HG02943 (cell line): Measurements from ENCODE around the gene ADAMTS12.

ENCODE experiments used
- ATAC-seq: cut with Tn5 transposase; IDR thresholded peaks from one replicate; pipeline ENCODE4 v1.9.1; 2021; ENCODE audit warnings: mild to moderate bottlenecking, low read depth, moderate library complexity; ENCODE audit not compliant: unreplicated experiment

ADAMTS12 gene

DNA sequence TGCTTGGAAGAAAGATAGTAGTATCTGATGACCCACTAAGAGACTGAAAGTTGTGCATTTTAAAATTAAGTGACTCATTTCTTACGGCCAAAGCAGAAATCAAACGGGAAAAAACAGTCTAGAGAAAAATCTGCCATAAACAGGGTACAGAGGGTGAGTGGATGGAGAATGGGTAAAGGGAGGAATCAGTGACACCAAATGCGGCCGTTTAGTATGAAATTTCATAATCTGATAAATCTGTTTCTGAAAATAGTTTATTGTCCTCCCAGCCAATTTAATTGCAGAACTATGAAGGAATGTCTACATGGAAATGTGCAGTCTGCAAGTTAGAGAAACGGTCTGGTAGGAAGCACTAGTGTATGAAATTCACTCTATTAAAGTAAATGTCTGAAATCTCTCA, 39.5 kb downstream of the ADAMTS12 start:
- no peak for ATAC-seq

DNA sequence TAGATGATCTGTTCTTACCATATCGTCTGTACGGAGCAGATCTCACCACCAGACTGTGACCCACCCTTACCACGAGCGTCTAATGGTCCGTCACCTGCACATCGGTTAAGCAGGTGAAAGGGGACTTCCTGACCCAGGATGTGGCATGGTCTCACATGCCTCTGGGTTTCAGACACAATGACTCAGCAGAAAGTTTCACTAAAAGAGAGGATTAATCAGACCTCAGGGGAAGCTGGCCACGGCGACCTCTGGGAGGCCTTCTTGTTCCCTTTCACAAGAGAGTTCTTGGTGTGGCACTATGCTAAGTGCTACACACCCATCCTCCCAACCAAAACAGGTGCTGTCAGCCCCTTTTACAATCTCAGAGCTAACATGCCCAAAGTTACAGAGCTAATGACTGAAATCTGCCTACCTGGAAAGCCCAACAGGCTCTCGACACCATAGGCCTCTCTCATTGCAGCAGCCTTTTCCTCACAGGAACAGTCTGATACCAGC, 41.6 kb downstream of the ADAMTS12 start:
- peak; percentile 91 for ATAC-seq

GRCh38 chr5:33848554-33848953, 43.2 kb downstream of the ADAMTS12 start:
- ATAC-seq: no peak

- no peak for ATAC-seq
Measured at GRCh38 chr5:33846851-33847250, 44.9 kb downstream of the ADAMTS12 start.

- ATAC-seq: no peak
Measured at GRCh38 chr5:33843579-33843978, 48.2 kb downstream of the ADAMTS12 start.

DNA sequence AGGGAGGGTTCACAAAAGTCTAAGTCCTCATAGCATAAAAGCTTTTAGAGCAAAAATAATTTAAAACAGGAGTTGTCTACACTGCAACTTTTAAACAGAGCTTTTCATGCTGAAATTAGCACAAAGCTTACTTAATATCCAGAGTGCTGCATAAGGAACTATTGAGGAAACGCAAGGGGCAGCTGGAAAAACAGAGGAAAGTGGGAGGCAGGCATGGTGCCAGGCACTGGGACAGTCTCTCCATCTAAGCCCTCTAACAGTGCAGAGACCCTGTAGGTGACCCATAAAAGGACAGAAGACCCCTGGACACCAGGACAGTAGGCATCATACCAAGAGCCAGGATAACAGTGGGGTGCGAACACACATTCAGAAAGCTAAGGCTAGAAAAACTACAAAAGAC, 49.3 kb downstream of the ADAMTS12 start:
- no peak for ATAC-seq

- no peak for ATAC-seq
Measured at GRCh38 chr5:33841891-33842290, 49.9 kb downstream of the ADAMTS12 start.

GRCh38 chr5:33840927-33841547, 50.8 kb downstream of the ADAMTS12 start:
- peak; percentile 78 for ATAC-seq

DNA sequence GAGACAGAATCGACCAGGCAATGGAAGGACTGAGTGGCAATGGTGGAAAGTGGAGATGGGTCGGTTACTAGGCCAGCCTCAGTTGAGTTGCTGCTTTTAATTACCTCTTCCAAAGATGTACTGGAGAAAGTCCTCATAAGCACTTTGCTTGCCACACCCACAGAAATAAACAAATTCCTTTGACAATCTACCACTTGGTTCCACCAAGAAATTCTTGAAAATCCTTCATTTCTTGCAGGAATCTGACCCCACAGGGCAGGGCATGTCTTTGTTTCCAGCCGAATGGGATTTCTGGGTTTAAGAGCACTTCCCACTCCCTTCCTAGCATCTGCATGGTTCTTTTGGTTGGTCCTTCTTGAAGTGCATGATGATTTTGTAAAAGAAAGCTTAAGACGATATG, 54.5 kb downstream of the ADAMTS12 start:
- ATAC-seq: no peak

- ATAC-seq: no peak
Measured at GRCh38 chr5:33834334-33834733, 57.5 kb downstream of the ADAMTS12 start.

DNA sequence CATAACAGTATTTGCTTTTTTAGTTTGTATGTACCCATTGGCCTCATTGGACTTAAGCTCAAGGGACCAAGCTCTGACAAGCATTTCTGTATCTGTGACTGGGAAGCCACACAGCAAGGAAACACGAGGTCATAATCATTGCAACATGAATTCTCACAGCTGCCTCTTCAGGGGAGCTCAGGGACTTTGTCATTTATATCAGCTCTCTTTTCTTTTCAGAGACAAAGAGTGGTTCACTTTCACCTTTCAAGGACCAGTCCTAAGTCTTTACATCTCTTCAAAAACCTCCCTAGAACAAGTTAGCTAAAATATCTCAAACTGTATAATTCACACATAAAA, 58.6 kb downstream of the ADAMTS12 start:
- ATAC-seq: no peak

DNA sequence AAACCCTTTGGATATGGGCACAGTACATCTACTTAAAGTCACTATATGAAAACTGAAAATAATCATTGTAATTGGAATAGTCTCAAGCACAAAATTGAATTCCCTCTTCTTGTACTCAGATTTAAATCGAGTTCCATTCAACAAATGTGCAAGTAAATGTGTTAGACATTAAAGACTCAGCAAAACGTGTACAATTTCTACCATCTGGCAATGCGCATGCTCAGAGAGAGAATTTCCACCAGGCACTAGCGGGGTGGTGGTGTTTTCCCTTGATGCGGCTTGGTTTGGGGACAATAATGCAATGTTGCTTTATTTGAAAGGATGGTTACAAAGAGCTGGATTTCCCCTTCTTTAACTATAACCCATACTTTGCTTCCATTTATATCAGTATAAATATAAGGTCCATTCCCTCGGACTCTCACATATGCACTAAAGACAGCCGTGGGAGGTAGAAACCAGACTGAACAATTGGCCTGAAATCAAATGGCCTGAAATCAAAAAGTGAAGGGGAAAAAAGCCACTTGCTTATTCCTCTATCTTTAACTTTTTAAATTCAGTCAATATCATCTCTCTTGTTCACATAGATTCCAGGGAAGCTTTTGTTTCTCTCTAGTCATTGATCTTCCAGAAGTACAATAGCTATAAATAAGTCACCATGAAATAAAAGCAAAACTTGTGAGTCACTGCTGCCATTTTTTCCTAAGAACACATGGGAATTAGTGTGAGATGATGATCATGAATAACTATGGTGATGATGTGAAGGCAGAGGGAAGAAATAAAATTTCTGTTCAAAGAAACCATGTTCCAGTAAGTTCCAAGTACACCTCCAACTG, 59.2 kb downstream of the ADAMTS12 start:
- ATAC-seq: no peak

- no peak for ATAC-seq
Measured at GRCh38 chr5:33831041-33831440, 60.7 kb downstream of the ADAMTS12 start.

GRCh38 chr5:33829430-33829829, 62.4 kb downstream of the ADAMTS12 start:
- ATAC-seq: no peak

DNA sequence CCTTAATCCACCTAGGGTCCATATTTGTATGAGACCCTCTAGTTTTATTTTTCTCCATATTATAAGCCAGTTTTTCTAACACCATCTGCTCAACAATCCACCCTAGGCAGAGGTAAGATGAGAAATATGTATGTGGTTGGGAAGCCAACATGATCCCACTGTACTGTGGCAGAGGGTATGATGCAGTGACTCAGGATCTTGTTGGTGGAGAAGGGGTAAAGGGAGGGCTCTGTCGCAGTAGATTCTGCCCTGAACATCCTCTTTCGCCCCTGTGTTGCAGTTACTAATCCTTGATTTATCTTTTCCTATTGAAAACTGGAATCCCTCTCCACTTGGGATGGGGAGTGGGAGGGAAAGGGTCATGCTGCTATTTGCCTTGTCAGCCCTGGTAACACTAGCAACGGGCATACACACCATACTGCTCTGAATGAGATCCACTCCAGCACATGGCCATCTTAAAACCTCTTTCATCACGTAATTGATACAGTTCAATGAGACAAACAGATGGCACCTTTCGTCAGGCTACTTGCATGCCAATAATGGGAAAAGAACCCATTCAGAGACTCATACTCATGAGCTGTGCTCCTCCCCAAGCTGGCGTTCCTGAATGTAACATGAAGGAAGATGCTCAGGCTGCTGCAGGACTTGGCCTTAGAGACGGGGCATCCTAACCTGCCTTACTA, 63.0 kb downstream of the ADAMTS12 start:
- ATAC-seq: no peak

GRCh38 chr5:33827885-33828284, 63.9 kb downstream of the ADAMTS12 start:
- ATAC-seq: no peak

DNA sequence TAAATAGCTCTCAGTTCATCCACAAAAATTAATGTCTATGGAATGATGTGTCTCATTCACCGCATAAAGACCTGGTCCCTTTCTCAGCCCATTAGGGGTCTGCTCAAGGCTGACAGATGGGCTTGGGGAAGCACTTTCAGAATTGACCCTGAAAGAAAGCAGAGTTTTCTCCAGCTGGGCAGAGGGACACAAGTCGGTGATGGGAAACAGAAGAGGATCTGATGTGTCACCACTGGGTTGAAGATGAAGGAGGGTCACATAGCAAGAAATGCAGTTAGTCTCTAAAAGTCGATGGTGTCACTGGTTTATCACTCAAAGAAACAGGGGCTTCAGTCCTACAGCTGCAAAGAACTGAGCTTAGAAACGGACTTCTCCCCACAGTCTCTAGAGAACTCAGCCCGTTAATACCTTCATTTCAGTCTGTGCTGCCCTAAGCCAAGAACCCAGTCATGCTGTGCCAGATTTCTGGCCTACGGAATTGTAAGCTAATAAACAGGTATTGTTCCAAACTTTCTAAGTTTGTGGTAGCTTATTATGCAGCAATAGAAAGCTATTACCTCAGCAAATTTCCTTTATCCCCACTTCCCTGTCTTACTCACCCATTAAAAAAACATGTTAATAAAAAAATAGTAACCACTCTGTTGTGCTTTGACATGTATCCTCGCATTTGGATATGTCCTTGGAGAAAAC, 64.6 kb downstream of the ADAMTS12 start:
- no peak for ATAC-seq

DNA sequence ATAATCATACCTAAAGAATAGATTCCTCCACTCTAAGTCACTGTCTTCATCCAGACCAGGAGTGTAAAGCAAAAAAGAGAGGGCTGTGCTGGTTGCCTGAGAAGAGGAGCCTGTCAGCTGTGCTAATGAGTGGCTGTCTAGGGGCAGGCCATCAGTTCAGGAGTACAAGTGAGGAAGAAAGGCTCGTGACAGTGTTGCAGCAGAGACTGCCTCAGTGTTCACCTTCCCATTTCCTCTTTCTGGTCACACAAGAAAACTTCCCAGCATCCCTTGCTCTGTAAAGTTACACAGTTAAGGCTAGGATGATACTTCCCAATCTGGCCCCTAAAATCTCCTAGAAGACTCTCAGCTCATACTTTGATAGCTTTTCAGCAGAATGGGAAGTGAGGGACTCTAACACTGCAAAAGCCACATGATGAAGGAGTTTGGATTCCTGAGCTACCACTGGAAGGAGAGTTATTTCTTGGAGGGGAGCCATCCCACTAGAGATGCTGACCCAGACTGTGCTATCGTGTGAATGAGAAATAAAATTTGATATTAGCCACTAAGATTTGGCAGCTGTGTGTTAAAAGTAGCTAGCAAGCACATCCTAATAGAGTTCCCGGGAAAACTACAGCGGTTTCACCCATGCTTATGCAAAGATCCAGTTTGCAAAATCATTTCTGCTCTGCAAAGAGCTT, 67.1 kb downstream of the ADAMTS12 start:
- ATAC-seq: no peak

DNA sequence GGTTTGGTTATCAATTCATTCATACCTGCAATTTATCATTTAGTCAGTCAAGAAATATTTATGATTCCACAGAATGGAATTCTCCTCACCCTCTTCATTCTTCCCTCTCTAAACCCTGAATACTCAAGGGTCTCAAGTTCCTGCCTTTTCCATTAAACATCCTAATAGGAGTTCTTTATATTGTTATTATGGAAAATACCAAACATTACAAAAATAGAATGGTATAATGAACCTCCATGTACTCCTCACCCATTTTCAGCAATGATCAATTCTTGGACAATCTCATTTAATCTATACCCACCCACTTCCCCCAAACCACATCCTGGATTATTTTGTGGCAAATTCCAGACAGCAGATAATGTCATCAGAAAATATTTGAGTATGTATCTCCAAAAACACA, 74.5 kb downstream of the ADAMTS12 start:
- ATAC-seq: no peak

GRCh38 chr5:33816791-33817190, 75.0 kb downstream of the ADAMTS12 start:
- ATAC-seq: no peak
